Measurements from ENCODE around the gene CEACAM19.

GRCh38 chr19:44637390-44637764 is 33.9 kb upstream of the CEACAM19 start:
- TF ChIP-seq MAZ (IDR thresholded peaks at IDR 0.05; ENCODE audit: borderline replicate concordance, low read depth, low read length) = no peak
- TF ChIP-seq MAZ (CRISPR knock-in tag; IDR thresholded peaks at IDR 0.05; ENCODE audit: low read depth) = no peak
- TF ChIP-seq CBFB (CRISPR knock-in tag; IDR thresholded peaks at IDR 0.05) = no peak
- TF ChIP-seq EZH2 (conservative IDR thresholded peaks at IDR 0.05; ENCODE audit: low read depth, low read length) = no peak
- TF ChIP-seq MYNN (CRISPR knock-in tag; IDR thresholded peaks at IDR 0.05; ENCODE audit: low read depth) = no peak
